Cerebellar nuclear complex (tissue), 1 donor: ENCODE measurements around the gene SLC6A5.
"Not testable (repeated sequence)": the region's sequence is repeated elsewhere in the genome, so short reads cannot be mapped to it uniquely, and the experiment has no call there.

ENCODE experiments used
- DNase-seq, 2 experiments: peaks; one replicate each; lab custom pipeline; 2025; lab: John Stamatoyannopoulos, UW

The SLC6A5 gene

DNA sequence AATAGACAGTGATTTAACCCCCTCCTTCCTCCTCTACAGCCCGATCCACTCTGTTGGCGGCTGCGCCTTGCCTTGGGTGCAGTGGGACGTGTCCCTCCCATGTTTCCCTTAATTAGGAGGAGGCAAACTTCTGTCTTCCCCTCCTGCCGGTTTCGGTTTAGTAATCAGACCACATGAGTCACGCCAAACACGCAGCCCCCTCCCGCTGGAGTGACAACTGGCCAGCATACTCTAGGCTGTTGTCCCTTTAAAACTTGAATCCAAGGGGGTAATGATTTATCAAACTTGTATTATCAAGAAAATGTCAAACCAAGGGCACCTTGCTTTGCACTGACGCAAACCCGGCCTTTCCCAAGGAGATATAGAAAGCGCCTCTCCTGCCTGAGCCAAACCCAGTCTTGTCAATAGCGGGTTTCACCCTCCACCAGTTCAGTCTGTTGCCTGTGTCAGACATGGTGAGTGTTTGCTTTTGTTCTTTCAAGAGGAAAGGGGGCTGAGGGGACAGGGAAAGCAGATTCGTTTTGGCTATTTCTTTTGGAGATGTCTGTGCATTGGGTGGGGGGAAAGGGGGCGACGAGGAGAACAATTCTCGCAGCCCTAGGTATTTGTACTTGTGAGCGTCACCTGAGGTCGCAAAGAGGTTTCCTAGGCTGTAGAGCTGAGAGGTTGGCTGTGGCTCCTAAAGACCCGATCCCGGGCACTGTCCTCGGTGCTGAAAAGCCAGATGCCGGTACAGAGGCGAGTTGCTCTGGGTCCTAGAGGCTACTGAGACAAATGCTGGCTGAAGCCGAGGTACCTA lies at the start of gene SLC6A5:
Gene SLC6A5, plus strand, starts transcription at position 388 of the 799 bp plus-strand sequence. Its CDS starts 65 bp downstream, at position 453.
- DNase-seq: no peak

DNA sequence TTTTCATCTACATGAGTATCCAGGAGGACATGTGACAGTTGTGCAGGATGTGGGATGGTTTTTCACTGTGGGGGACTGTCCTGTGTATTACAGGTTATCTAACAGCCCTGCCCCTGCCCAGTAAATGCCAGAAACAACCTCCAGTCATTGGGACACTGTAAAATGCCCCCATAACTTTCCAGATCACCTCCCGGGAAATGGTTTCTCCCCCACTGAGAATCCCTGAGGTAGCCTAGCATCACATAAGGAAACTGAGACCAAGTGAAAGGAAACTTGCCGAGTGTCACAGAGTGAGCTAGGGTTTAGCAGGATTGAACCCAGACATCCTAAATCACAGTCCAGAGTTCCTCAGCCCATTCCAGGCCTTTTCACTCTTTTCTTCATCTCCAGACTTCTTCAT lies 48.3 kb upstream of the SLC6A5 start:
- DNase-seq: no peak

DNA sequence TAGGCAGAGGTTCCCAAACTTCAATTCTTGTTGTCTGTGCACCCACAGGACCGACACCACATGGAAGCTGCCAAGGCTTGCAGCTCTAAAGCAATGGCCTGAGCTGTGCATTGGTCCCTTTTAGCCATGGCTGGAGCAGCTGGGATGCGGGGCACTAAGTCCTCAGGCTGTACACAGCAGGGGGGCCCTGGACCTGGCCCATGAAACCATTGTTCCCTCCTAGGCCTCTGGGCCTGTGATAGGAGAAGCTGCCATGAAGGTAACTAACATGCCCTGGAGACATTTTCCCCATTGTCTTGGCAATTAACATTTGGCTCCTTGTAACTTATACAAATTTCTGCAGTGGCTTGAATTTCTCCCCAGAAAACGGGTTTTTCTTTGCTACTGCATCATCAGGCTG lies 43.6 kb upstream of the SLC6A5 start:
- no peak for DNase-seq

DNA sequence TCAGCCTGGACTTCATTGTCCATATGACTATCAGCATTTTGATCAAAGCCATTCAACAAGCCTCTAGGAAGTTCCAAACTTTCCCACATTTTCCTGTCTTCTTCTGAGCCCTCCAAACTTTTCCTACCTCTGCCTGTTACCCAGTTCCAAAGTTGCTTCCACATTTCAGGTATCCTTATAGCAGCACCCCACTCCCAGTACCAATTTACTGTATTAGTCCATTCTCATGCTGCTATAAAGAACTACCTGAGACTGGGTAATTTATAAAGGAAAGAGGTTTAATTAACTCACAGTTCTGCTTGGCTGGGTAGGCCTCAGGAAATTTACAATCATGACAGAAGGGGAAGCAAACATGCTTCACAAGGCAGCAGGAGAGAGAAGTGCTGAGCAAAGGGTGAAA lies 43.0 kb upstream of the SLC6A5 start:
- not testable (repeated sequence) for DNase-seq

DNA sequence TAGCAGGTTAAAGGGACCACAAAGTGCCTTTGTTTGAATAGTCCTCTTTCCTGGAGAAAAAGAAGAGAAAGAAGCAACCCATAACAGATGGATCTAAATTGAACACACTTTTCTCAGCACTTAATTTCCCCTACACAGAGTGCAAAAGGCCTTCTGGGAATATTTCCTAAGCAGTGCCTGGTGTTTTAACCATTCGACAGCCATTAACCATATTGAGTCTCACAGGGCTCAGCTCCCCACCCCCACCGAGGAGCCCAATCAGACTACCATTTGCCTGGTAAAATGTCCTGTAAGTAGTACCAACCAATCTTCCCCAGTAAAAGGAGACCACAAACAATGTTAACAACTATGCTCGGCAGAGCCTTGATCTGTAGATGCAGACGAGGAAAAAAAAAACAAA lies 40.7 kb upstream of the SLC6A5 start:
- no peak for DNase-seq

DNA sequence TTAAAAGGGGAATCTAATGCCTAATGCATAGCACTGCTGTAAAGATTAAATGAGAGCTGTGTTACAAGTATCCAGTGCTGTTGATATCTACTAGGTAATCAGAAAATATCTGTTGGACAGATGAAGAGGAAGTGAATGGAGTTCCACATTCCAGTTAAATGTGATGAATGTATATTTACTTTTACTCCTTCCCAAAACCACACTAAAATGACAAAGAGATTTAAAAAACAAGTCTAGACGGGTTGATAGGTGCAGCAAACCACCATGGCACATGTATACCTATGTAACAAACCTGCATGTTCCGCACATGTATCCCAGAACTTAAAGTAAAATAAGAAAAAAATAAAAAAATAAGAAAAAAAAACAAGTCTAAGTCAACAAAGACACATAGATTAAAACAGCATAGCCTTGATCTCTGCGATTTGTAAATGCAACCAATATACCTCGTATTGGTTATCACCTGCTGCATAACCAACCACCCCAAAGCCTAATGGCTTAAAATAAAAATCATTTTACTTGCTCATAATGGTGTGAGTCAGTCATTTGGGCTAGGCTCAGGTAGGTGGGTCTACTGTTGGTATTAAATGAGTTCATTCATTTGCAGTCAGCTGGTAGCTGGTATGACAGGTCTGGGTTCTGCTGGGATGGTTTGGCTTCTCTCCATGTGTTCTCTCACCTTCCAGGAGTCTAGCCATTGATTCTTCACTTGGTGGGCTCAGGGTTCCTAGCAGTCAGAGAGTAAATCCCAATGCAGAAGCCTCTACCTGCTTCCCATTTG lies 39.7 kb upstream of the SLC6A5 start:
- DNase-seq: no peak

DNA sequence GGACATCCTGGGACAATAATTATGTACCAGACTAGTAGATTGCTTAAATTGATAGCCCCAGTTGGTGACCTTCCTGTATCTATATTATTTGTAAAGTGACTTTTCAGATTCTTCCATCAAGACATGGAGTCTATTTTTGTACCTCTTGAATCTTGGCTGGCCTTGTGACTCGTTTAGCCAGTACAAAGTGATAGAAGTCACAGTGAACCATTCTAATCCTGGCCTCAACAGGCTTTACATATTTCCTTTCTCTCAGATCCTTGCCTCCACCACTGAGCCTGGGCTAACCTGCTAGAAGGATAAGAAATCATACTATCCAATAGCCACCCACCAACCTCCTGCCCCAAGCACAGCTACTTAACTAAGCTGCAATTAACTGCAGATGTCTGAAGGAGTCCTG lies 37.5 kb upstream of the SLC6A5 start:
- no peak for DNase-seq

DNA sequence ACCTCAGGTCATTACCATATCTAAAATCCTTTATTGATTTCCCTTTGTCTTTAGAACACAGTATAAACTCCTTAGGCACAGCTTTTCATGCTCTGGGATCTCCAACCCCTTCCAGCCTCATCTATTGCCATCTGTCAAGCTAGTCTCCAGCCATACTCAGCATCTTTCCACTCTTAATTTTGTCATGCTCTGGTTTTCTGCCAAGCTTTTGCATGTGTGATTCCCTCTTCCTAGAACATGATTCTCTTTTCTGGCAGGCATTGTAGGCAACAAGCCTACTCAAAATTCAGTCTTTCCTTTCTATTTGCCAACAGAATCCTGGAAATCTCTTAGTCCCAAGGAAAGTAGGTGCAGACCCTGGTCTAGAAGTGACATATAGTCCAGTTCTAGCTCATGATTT lies 35.5 kb upstream of the SLC6A5 start:
- DNase-seq: no peak

DNA sequence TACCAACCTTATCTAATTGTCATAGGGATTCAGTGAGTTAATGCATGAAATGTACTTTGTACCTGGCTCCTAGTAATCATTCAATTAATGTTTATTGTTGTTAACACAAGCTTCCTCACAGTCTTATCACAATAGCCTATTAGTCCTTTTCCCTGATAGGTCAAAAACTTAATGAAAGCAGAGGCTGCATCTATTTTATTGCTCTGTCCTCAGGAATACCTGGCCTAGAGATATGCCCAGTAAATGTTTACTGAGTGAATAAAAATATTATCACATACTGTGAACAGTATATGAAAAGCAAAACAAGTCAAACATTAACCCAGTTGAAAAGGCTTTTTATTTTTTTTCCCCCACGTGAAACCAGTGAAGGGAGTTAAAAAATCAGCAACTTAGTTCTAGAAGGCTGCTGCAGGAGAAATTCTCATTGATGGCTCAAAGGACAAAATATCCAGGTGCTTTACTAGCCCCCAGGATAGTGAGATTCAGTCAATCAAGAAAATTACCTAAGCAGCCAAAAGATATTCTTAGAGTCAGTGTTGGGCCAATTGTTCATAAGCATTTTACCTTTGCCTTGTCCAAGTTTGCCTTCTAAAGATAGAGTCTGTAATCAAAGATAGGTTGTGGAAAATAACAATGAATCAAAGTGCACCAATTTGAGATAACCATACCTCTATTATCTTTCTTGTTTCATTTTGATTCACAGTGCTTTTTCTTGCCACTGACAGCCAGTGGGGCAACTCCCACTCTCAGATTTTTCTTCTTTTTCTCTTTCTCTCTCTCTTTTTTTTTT lies 34.4 kb upstream of the SLC6A5 start:
- DNase-seq: no peak

DNA sequence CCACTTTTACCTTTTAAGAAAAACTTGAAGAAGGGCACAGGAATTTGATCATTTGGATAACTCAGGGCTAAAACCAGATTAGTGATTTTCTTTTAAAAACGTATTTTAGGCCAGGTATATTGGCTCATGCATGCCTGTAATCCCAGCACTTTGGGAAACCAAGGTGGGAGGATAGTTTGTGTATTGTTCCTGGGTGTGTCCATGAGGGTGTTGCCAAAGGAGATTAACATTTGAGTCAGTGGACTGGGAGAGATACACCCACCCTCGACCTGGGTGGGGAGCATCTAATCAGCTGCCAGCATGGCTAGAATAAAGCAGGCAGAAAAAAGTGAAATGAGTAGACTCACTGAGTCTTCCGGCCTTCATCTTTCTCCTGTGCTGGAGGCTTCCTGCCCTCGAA lies 33.3 kb upstream of the SLC6A5 start:
- not testable (repeated sequence) for DNase-seq

DNA sequence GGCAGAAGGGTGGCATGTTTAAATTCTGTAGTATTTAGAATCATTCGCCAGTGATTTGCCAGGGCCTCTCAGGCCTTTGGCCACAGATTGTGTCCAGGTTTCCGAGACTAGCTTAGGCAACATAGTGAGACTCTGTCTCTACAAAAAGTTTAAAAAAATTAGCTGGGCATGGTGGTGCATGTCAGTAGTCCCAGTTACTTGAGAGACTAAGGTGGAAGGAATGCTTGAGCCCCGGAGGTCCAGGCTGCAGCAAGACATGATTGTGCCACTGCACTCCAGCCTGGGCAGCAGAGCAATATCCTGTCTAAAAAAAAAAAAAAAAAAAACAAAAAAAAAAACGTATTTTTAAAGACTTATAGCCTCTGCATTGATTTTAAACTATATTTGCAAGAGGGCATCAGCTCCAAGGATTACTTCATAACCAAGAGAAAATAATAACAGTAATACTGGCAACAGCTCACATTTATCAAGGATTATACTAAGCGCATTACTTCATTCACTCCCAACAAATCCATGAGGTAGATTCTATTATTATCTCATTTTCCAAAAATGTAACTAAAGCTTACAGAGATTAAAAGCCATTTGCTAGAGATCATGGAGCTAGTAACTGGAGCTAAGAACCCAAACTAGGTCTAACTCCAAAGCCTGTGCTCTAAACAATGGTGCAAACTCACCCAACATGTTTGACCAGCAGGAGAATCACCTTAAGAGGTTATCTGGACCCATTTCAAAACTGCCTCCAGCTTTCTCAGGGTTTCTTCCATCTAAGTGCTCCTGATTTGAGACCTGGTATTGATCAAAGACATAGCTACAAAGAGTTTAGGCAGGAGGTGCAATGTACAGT lies 32.6 kb upstream of the SLC6A5 start:
- no peak for DNase-seq

DNA sequence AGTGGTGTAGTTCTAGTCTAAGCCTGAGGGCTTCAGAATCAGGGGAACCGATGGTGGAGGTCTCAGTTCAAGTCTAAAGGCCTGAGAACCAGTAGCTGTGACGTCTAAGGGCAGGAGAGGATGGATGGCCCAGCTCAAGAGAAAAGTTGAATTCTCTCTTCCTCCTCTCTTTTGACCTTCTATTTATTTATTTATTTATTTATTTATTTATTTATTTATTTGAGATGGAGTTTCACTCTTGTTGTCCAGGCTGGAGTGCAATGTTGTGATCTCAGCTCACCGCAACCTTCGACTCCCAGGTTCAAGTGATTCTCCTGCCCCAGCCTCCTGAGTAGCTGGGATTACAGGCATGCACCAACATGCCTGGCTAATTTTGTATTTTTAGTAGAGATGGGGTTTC lies 19.7 kb upstream of the SLC6A5 start:
- not testable (repeated sequence) for DNase-seq

DNA sequence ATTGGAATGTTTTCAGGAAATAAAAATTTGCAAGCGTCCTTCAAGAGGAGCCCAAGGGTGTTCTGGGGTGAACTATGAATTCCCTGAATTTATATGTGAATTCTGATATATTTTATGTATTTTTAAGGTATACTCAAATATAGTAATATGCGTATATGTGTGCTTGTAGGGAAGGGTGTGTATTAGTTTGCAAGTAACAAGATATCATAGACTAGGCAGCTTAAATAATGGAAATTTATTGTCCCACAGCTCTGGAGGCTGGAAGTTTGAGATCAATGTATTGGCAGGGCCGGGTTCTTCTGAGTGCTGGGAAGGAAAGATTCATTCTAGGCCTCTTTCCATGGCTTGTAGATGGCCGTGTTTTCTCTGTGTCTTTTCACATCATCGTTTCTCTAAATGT lies 16.2 kb upstream of the SLC6A5 start:
- no peak for DNase-seq

DNA sequence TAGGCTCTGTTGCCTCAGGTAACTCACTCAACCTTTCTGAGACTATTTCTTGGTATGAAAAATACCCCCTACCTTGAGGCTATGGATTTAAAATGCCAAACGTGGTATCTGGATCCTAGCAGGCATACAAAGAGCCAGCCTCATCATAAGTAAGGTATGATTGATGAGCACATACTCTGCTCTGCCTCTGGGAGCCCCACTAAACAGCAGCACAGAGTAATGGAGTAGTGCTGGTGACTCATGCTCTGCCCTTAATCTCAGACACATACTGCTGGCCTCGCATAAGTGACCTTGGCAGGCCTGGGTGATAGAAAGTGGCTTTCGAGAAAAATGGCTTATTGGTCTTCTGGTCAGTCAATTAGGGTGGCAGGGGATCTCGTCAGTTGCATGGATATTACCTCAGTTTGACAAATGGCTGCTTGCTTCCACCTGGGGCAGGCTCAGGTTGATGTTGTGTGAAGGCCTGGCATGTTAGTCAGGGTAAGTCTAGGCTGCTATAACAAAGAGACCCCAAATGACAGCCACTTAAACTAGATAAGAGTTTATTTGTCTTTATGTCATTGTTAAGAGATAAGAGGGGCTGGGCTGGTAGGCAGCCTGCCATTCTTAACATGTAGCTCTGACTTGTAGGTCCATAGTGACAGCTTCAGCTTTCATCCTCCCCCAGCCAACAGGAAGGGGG lies 15.2 kb upstream of the SLC6A5 start:
- DNase-seq: no peak

DNA sequence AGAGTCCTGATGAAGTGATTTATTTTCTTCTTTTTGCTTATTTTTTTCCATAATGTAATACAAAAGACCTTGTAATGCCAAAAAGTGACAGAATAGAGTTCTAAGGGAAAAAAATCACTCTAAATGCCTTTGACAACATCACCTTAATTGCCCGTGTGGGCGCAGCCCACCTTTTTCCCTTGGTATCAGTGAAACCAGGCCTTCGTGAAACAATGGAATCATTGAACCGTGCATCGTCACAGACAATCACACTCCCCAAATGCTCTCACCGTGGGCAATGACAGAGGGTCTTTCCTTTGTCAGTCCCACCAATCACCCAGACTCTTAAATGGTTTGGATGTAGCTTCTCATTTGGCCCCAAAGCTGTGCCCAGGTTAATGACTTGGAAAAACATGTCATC lies 9.6 kb upstream of the SLC6A5 start:
- no peak for DNase-seq

DNA sequence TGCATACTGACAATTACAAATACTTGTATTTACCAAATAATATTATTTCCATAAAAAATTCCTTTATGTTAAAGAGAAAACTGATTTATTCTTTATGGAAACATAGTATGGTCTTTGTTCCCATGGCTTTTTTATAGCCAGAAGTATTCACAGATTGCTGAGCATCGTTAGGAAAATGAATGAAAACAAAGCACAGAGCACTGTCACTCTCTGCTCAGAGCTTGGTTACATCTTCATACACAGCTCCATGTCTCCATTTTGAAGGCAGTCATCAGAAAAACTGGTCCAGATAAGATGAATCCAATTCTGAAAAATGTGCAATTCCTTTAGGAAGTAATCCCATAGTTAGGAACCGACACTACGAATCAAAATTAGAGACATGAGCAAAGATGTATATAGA lies 9.0 kb upstream of the SLC6A5 start:
- DNase-seq: no peak

DNA sequence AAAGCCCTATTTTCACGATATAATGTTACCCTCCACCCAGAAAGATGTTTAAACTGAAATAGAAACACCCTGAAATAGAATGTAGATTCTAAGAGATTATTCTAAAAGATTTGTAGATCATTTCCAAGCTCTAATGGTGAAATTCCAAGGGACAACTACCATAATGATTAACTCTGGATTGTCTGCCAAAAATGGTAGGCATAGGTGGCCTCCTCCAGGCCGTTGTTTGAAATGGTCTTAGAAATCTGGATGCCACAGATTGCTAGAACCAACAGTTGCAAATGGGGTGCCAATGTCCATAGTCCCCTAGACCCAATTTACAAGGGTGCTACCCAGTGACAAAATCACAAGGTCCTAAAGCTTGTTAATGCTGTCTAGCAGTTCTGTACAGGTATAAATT lies 6.7 kb upstream of the SLC6A5 start:
- DNase-seq: no peak

DNA sequence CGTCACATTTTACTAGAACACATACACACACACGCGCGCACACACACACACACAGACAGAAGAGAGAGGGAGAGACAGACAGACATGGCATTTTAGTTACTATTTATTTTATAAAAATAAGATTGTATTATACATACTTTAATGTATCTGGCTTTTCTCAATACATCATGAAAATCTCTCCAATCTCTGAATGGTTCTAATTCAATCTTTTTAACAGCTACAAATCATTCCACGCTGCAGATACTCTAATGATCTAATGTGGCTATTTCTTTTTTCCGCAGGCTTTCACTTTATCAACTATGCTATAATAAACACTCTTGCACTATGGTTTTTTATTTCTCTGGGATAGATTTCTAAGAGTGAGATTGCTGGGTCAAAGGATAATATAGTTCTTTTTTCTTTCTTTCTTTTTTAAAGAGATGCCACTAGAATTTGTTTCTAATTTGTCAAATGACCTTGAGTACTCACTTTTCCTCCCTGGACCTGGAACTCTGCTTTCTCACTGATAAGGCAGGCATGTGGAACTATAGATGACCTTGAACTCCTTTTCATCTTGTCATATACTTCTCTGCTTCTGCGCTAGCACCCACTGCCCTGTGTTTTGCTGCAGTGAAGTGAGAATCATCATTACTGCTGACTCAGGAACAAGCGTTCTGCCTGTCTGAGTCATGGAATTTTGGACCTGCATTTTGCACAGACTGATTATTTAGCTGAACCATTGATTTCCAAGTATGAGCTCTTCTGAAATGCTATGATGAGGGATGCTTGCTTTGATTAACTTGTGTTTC lies 4.9 kb upstream of the SLC6A5 start:
- no peak for DNase-seq

DNA sequence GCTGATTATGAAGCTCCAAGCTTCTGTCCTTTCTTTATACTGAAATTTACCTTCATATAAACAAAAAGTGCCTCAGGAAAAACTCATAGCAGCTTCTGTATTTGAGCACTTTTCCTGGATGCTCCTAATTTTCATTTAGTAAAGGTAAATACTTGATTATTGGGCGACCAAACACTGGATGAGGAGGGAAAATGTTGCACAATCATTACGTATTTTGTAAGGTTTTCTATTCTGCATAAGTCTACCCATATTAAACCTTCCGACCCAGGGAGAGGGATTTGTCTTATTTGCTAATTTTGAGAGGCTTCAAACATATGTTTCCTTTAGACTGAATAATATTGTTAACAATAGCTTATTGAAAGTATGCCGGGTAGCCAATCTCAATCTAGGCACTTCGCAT lies 4.3 kb upstream of the SLC6A5 start:
- no peak for DNase-seq
